Measurements from ENCODE around the gene TCHP.
"Not testable (repeated sequence)": the region's sequence is repeated elsewhere in the genome, so short reads cannot be mapped to it uniquely, and the experiment has no call there.

The TCHP gene

GRCh38 chr12:109899783-109900751 lies at the start of gene TCHP:
TCHP (plus strand) TSS chr12:109900274; CDS start chr12:109903027, 2,753 bp downstream.
- DNase-seq = peak; percentile 27

- not testable (repeated sequence) for DNase-seq
Observed at GRCh38 chr12:109850518-109850917, 49.6 kb upstream of the TCHP start.

- no peak for DNase-seq
Observed at GRCh38 chr12:109855377-109855776, 44.7 kb upstream of the TCHP start.

- no peak for DNase-seq
Observed at GRCh38 chr12:109857715-109858114, 42.4 kb upstream of the TCHP start.

GRCh38 chr12:109858764-109859163 lies 41.3 kb upstream of the TCHP start:
- no peak for DNase-seq

- DNase-seq = no peak
Observed at GRCh38 chr12:109860977-109861376, 39.1 kb upstream of the TCHP start.

GRCh38 chr12:109861689-109862314 lies 38.3 kb upstream of the TCHP start:
- DNase-seq = no peak

- DNase-seq = not testable (repeated sequence)
Observed at GRCh38 chr12:109862491-109862890, 37.6 kb upstream of the TCHP start.

- no peak for DNase-seq
Observed at GRCh38 chr12:109863847-109864712, 36.0 kb upstream of the TCHP start.

- DNase-seq = no peak
Observed at GRCh38 chr12:109864916-109865315, 35.2 kb upstream of the TCHP start.

GRCh38 chr12:109868182-109869051 lies 31.7 kb upstream of the TCHP start:
- no peak for DNase-seq

- DNase-seq = no peak
Observed at GRCh38 chr12:109870648-109871047, 29.4 kb upstream of the TCHP start.

- no peak for DNase-seq
Observed at GRCh38 chr12:109871668-109872314, 28.3 kb upstream of the TCHP start.

- no peak for DNase-seq
Observed at GRCh38 chr12:109873653-109874052, 26.4 kb upstream of the TCHP start.

GRCh38 chr12:109875572-109876131 lies 24.4 kb upstream of the TCHP start:
- no peak for DNase-seq

GRCh38 chr12:109876406-109876805 lies 23.7 kb upstream of the TCHP start:
- no peak for DNase-seq

GRCh38 chr12:109877504-109878246 lies 22.4 kb upstream of the TCHP start:
- no peak for DNase-seq

GRCh38 chr12:109878247-109878625 lies 21.8 kb upstream of the TCHP start:
- no peak for DNase-seq

- DNase-seq = no peak
Observed at GRCh38 chr12:109878749-109879148, 21.3 kb upstream of the TCHP start.

- DNase-seq = no peak
Observed at GRCh38 chr12:109879351-109880042, 20.6 kb upstream of the TCHP start.

All from NCI-H1694 (cell line).